ENCODE data around the gene MIS18A.
"Not testable (repeated sequence)": the region's sequence is repeated elsewhere in the genome, so short reads cannot be mapped to it uniquely, and the experiment has no call there.

Gene MIS18A

GRCh38 chr21:32303385-32303784 lies 24.5 kb upstream of the MIS18A start:
- no peak for DNase-seq

DNA sequence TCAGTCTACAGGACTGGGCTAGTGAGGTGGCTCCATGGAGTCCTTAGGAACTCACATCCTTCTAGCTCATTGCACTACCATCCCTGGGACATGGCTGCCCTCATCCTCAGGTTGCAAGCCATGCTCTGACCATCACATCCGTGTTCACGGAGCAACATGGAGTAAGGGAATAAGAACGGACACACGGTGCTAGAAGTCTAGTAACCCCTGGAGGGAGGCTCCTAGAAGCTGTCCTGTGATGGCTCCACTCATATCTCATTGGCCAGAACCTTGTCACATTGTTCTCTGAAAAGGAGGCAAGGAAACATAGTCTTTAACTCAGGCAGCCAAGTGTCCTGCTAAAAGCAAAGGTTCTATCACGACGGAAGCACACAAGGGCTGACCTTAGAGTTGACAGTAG lies 23.7 kb upstream of the MIS18A start:
- no peak for DNase-seq

DNA sequence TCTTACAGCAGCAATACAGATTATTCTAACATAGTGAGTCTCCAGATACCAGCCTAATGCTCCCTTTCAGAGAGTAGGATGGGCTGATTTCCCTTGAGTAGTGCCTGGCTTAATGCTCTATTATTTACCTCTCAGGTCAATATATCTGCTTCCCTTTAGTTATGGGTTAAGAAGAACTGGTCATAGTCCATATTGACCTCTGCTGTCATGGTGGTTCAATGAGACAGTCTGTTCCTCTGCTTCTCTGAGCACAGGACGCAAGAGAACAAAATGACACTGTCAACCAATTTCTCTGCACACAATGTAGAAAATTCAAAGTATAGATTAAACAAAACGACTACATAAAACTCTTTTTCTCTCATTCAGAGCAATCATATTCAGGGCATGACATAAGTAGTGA lies 22.7 kb upstream of the MIS18A start:
- no peak for DNase-seq

DNA sequence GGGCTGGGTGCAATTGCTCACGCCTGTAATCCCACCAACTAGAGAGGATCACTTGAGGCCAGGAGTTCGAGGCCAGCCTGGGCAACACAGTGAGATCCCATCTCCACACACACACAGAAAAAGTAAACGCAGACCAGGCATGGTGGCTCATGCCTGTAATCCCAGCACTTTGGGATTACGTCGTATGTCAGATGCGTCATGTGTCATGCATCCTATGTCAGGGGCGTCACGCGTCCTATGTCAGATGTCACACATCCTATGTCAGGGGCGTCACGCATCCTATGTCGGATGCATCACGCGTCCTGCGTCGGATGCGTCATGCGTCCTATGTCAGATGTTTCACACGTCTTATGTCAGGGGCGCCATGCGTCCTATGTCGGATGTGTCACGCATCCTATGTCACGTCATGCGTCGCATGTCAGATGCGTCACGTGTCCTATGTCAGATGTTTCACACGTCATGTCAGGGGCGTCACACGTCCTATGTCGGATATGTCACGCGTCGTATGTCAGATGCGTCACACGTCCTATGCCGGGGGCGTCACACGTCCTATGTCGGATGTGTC lies 21.4 kb upstream of the MIS18A start:
- no peak for DNase-seq

DNA sequence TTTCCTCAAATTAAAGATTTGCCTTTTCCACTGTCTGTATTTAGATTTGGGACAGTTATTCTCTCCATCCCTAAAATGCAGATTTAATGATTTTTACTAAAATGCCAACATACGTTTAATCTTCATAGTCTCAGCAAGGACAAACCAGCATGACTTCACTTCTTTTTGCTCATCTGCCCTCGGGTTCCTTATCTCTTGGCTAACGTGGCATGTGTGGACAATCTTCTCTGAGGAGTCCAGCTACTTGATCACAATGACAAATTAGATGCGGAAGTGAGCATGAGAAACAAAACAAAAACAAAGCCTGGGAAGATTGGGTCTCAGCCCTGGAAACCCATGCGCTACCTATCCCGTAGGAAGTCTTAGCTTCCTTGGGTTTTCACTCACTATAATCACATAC lies 20.8 kb upstream of the MIS18A start:
- no peak for DNase-seq

DNA sequence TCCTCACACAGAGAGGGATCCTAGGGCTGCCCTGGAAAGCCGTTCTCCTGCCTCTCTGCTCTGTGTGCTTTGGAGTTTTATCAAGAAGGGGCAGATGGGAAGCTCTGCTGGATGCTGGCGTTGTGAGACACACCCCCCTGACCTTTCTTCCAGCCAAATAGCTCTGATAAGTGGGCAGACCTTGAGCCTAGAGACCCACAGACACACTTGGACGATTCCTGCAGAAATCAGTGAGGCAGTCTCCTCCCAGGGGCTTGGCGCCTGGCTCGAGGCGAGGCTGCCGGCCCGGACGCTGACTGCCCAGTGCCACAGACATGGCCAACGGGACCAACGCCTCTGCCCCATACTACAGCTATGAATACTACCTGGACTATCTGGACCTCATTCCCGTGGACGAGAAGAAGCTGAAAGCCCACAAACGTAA lies 19.8 kb upstream of the MIS18A start, which contains the start of gene MRAP:
TSS of gene MRAP (plus strand) at position 198 of the 424 bp plus-strand sequence. CDS start at position 315, 117 bp downstream.
- DNase-seq = no peak

DNA sequence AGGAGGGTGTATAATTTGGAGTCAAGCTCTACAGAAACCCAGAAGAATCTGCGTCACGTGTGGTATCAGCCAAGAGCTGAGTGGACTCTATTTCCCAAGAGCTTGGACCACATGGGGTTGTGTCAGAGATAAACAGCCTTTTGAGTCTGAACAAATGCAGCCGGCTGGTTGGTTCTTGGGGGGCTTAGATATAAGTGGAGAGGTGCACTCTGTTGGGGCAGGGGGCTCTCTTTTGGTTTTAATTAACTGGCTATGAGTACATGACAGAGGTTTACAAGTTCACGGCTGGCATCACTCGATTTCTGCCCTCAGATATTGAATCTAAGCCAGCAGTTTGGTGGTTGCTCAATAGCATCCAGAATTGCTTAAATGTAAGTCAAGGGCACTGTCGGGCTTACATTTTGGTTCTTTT lies 19.3 kb upstream of the MIS18A start:
- DNase-seq = no peak

GRCh38 chr21:32297449-32297848 lies 18.6 kb upstream of the MIS18A start:
- no peak for DNase-seq

GRCh38 chr21:32285476-32285875 lies 6.6 kb upstream of the MIS18A start:
- no peak for DNase-seq

GRCh38 chr21:32282992-32283391 lies 4.1 kb upstream of the MIS18A start:
- no peak for DNase-seq

DNA sequence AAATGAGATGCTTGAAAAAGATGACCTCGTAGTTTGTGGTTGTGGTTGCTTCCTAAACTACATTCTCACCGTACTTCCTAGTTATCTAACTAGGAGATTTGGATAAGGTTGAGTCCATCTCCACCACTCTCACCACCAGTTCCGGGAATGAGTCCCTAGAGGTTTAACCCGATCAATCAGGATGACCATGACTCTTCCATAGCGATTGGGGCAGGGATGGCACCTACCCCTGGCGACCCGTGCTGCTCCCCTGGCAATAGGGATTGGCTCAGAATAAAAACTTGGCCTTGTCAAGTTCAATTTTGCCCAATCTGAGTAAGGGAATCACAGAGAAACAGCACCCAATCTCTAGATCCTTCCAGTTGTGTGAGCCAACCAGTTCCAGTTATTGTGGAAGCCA lies 2.7 kb upstream of the MIS18A start:
- DNase-seq = no peak

- no peak for DNase-seq
Measured at GRCh38 chr21:32279377-32279680, 480 bp upstream of the MIS18A start.

GRCh38 chr21:32278103-32278502 lies 746 bp downstream of the MIS18A start:
- DNase-seq = peak in 1 of 2 experiments; percentile 8

DNA sequence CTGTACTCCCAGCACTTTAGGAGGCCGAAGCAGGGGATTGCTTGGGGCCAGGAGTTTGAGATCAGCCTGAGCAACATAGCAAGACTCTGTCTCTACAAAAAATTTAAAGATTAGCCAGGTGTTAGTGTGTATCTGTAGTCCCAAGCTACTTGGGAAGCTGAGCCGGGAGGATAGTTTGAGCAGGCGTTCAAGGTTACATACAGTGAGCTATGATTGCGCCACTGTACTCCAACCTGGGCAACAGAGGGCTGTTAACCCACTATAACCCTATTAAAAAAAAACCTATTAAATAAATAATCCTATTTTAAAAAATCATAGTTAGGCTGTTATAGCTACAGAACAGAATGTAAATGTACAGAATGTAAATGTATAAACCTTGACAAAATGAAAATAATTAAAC lies 2.2 kb downstream of the MIS18A start:
- no peak for DNase-seq

DNA sequence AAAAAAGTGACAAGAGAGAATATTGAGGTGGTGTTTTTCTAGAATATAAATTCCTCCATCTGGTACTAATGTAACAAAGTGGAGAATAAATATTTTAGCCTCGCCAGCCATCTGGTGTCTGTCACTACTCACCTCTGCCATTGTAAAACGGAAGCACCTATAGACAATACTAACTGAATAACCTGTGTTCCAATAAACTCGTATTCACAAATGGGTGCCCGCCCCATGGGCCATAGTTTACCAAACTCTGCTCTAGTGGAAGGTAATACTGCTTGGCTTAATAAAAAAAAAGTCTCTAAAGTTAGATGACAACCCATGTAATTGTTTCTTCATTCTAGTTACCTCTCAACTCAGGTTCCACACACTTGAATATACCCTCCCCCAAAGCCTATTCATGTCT lies 8.1 kb downstream of the MIS18A start:
- DNase-seq = no peak

DNA sequence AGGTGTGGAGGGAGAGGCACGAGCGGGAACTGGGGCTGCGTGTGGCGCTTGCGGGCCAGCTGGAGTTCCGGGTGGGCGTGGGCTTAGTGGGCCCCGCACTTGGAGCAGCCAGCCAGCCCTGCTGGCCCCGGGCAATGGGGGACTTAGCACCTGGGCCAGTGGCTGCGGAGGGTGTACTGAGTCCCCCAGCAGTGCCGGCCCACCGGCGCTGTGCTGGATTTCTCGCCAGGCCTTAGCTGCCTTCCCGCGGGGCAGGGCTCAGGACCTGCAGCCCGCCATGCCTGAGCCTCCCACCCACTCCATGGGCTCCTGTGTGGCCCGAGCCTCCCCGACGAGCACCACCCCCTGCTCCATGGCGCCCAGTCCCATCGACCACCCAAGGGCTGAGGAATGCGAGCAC lies 13.5 kb downstream of the MIS18A start:
- DNase-seq = not testable (repeated sequence)

DNA sequence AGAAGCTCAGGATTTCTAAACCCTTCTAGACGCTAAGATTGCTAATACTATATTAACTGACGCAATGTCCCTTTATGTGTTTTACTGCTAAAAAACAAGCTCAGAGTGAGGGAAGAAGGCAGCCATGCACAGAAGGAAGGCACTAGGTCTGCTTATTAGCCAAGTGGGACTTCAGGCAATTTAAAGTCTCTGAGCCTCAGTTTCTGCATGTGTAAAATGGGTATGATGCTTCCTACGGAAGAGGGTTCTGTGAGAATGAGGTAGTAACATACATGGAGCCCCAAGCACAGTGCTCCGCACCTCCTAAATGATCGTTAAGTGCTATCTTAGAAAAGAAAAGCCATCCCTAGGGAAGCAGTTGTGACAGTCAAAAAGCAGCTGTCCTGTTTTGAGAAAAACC lies 16.9 kb downstream of the MIS18A start:
- DNase-seq = no peak

GRCh38 chr21:32260130-32260529 lies 18.7 kb downstream of the MIS18A start:
- DNase-seq = no peak

- not testable (repeated sequence) for DNase-seq
Measured at GRCh38 chr21:32258786-32259048, 20.1 kb downstream of the MIS18A start.

DNA sequence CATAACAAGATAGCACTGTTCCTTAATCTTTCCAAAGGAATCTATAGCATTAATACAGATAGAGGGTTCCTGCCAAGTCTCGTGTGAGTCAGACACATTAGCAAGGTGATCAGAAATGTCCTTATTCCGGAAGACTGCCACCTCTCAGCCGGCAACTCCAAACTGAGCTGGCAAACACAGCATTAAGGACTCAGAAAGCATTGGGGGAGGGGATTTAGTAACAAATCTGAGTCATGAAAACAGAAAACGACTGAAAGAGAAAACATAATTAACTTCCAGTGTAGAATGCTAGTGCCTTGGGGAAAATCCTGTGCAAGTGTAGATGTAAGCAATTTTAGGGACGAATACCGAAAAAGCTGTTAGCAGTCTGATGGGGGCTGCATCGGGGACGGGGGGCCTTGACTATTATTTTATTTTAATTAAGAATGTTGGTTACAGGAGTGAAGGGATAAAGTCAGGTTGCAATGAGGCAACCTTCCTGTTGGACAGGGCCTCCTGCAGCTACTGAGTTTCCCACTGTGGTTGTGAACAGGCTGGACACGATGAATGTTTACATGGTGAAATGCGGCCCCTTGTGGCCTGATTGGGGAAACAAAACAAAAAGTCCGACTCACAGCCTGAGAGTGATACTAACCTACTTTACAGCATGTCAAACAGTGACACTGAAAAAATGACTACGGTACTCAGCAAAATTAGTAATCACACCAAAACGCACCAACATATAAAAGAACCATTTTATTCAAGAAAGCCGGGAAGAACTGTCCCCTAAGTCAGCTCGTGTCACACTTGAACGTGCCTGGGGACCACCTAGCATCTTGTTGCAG lies 20.7 kb downstream of the MIS18A start:
- DNase-seq = peak; percentile 47 to 59

GRCh38 chr21:32256873-32257620 lies 21.8 kb downstream of the MIS18A start:
- no peak for DNase-seq

DNA sequence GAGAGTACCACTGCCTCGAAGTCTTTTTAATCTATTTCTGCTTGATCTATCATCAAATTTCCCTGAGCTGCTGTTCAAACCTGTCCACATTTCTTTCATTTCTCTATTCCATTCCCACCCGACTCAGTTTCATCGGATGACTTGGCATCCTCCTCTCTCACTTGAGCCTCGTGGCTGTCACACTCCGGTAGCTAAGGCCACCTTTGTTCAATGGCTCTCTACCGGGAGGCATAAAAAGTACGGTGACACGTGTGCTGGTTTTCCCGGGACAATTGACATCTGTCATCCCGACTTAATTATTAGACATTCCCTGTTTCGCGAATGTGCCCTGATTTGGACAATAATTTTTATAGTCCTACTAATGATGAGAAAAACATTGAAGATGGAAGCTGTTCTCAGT lies 22.6 kb downstream of the MIS18A start:
- DNase-seq = no peak

GRCh38 chr21:32253215-32253641 lies 25.6 kb downstream of the MIS18A start:
- DNase-seq = no peak

GRCh38 chr21:32252136-32252535 lies 26.7 kb downstream of the MIS18A start:
- no peak for DNase-seq

Measured in activated CD4-positive, alpha-beta T cell treated with anti-CD3 and anti-CD28 coated beads, Interleukin-2, amount 50 U/mL, for 48 hours (primary cell).